IgD-negative memory B cell (primary cell): ENCODE results near the gene SLC25A1. TPM values are rescaled to one million over a fixed set of nuclear protein-coding genes. Genes with fewer than 3 reads are reported as not detected.

Experiments used
- H3K27ac Mint-ChIP-seq, 3 donors: one replicate each; pipeline ENCODE4 v1.8.0; 2020 to 2022; ENCODE audit warnings: mild to moderate bottlenecking in 3 of 3, mixed read lengths in 3 of 3, moderate library complexity in 1 of 3
- H3K27me3 Mint-ChIP-seq: one replicate; pipeline ENCODE4 v1.8.0; 2021; ENCODE audit warnings: mixed read lengths
- H3K36me3 Mint-ChIP-seq: one replicate; pipeline ENCODE4 v1.8.0; 2020; ENCODE audit warnings: mild to moderate bottlenecking, mixed read lengths
- H3K4me1 Mint-ChIP-seq, 3 donors: one replicate each; pipeline ENCODE4 v1.8.0; 2020 to 2022; ENCODE audit warnings: mixed read lengths in 3 of 3, mild to moderate bottlenecking in 1 of 3
- H3K4me3 Mint-ChIP-seq, 4 donors: one replicate each; pipeline ENCODE4 v1.8.0; 2020 to 2022; ENCODE audit warnings: mild to moderate bottlenecking in 4 of 4, mixed read lengths in 4 of 4, moderate library complexity in 3 of 4
- H3K9me3 Mint-ChIP-seq, 3 donors: one replicate each; pipeline ENCODE4 v1.8.0; 2020 to 2021; ENCODE audit warnings: mixed read lengths in 3 of 3, mild to moderate bottlenecking in 1 of 3
- polyA plus RNA-seq: library from polyadenylated mRNA; unstranded; fragments of 300-500 nt; fragmentation: Illumina TruSeq; gene quantifications from one replicate; pipeline ENCODE4 v1.2.3, GENCODE V29; 2021

SLC25A1 gene
- 113 TPM for polyA plus RNA-seq

- Mint-ChIP-seq H3K27ac (peak within 1 kb of the TSS; percentile 64 to 98 (median 74)), H3K4me3 (peak within 1 kb of the TSS; percentile 82 to 100 (median 95)), H3K4me1 (peaks cover 15 to 22% (median 20%) of the 10 kb centered on the region in 3 donors), H3K27me3 (peaks cover 2% of the 10 kb centered on the region), H3K9me3 (no peaks in the 10 kb centered on the region), H3K36me3 (no peaks in the 10 kb centered on the region)
Measured at GRCh38 chr22:19178657-19179496, at the start of gene SLC25A1. TSS of gene SLC25A1 (minus strand) at chr22:19178736. CDS start at chr22:19178673, 63 bp downstream.

GRCh38 chr22:19228179-19228578 lies 49.6 kb upstream of the SLC25A1 start:
- no peaks in the 10 kb centered on the region for H3K4me1 Mint-ChIP-seq

GRCh38 chr22:19226428-19226827 lies 47.9 kb upstream of the SLC25A1 start:
- Mint-ChIP-seq H3K9me3 (no peaks in the 10 kb centered on the region), H3K27me3 (peaks cover 1% of the 10 kb centered on the region), H3K4me3 (no peak overlapping the region), H3K27ac (no peak overlapping the region), H3K36me3 (peaks cover 6% of the 10 kb centered on the region), H3K4me1 (no peaks in the 10 kb centered on the region)

More at GRCh38 chr22:19228179-19228578, 49.6 kb upstream of the SLC25A1 start:
- peaks cover 1% of the 10 kb centered on the region for H3K27me3 Mint-ChIP-seq
- no peak overlapping the region for H3K4me3 Mint-ChIP-seq
- H3K27ac Mint-ChIP-seq: no peak overlapping the region
- H3K9me3 Mint-ChIP-seq: no peaks in the 10 kb centered on the region
- peaks cover 9% of the 10 kb centered on the region for H3K36me3 Mint-ChIP-seq

GRCh38 chr22:19225560-19225959 lies 47.0 kb upstream of the SLC25A1 start:
- H3K4me3 Mint-ChIP-seq: no peak overlapping the region
- peaks cover 1% of the 10 kb centered on the region for H3K27me3 Mint-ChIP-seq
- peaks cover 6% of the 10 kb centered on the region for H3K36me3 Mint-ChIP-seq
- no peaks in the 10 kb centered on the region for H3K9me3 Mint-ChIP-seq
- no peak overlapping the region for H3K27ac Mint-ChIP-seq
- H3K4me1 Mint-ChIP-seq: no peaks in the 10 kb centered on the region

- Mint-ChIP-seq H3K9me3 (no peaks in the 10 kb centered on the region), H3K27ac (no peak overlapping the region), H3K4me3 (no peak overlapping the region), H3K4me1 (no peaks in the 10 kb centered on the region), H3K36me3 (peaks cover 3% of the 10 kb centered on the region), H3K27me3 (no peaks in the 10 kb centered on the region)
Measured at GRCh38 chr22:19224985-19225384, 46.4 kb upstream of the SLC25A1 start.

- Mint-ChIP-seq H3K27ac (no peak overlapping the region), H3K4me1 (no peaks in the 10 kb centered on the region), H3K9me3 (no peaks in the 10 kb centered on the region), H3K36me3 (peaks cover 3% of the 10 kb centered on the region), H3K4me3 (no peak overlapping the region), H3K27me3 (no peaks in the 10 kb centered on the region)
Measured at GRCh38 chr22:19224557-19224956, 46.0 kb upstream of the SLC25A1 start.

GRCh38 chr22:19223617-19224016 lies 45.1 kb upstream of the SLC25A1 start:
- Mint-ChIP-seq H3K4me1 (no peaks in the 10 kb centered on the region), H3K9me3 (no peaks in the 10 kb centered on the region), H3K27me3 (no peaks in the 10 kb centered on the region), H3K4me3 (no peak overlapping the region), H3K27ac (no peak overlapping the region), H3K36me3 (no peaks in the 10 kb centered on the region)

- Mint-ChIP-seq H3K9me3 (no peaks in the 10 kb centered on the region), H3K4me3 (no peak overlapping the region), H3K4me1 (peaks cover 0 to under 1% (median 0%) of the 10 kb centered on the region in 3 donors), H3K27ac (no peak overlapping the region), H3K27me3 (no peaks in the 10 kb centered on the region), H3K36me3 (no peaks in the 10 kb centered on the region)
Measured at GRCh38 chr22:19223110-19223509, 44.6 kb upstream of the SLC25A1 start.

- Mint-ChIP-seq H3K9me3 (no peaks in the 10 kb centered on the region), H3K4me1 (peaks cover 0 to 3% (median 2%) of the 10 kb centered on the region in 3 donors), H3K4me3 (no peak overlapping the region), H3K27ac (no peak overlapping the region), H3K27me3 (no peaks in the 10 kb centered on the region), H3K36me3 (no peaks in the 10 kb centered on the region)
Measured at GRCh38 chr22:19222242-19223005, 43.9 kb upstream of the SLC25A1 start.

- no peak overlapping the region for H3K27ac Mint-ChIP-seq
- H3K9me3 Mint-ChIP-seq: no peaks in the 10 kb centered on the region
- H3K4me1 Mint-ChIP-seq: peaks cover 0 to 3% (median 2%) of the 10 kb centered on the region in 3 donors
- H3K36me3 Mint-ChIP-seq: no peaks in the 10 kb centered on the region
- no peak overlapping the region for H3K4me3 Mint-ChIP-seq
- H3K27me3 Mint-ChIP-seq: no peaks in the 10 kb centered on the region
Measured at GRCh38 chr22:19220867-19221266, 42.3 kb upstream of the SLC25A1 start.

- H3K27me3 Mint-ChIP-seq: peaks cover 7% of the 10 kb centered on the region
- no peak overlapping the region for H3K27ac Mint-ChIP-seq
- H3K36me3 Mint-ChIP-seq: no peaks in the 10 kb centered on the region
- H3K4me1 Mint-ChIP-seq: peaks cover 0 to 3% (median 2%) of the 10 kb centered on the region in 3 donors
- no peaks in the 10 kb centered on the region for H3K9me3 Mint-ChIP-seq
- no peak overlapping the region for H3K4me3 Mint-ChIP-seq
Measured at GRCh38 chr22:19218541-19219233, 40.2 kb upstream of the SLC25A1 start.

- H3K36me3 Mint-ChIP-seq: no peaks in the 10 kb centered on the region
- H3K9me3 Mint-ChIP-seq: no peaks in the 10 kb centered on the region
- H3K4me3 Mint-ChIP-seq: no peak overlapping the region
- H3K27me3 Mint-ChIP-seq: peaks cover 10% of the 10 kb centered on the region
- H3K27ac Mint-ChIP-seq: no peak overlapping the region
- peaks cover 0 to 12% (median 10%) of the 10 kb centered on the region in 3 donors for H3K4me1 Mint-ChIP-seq
Measured at GRCh38 chr22:19216579-19216978, 38.0 kb upstream of the SLC25A1 start.

GRCh38 chr22:19215360-19215759 lies 36.8 kb upstream of the SLC25A1 start:
- H3K4me1 Mint-ChIP-seq: peaks cover 0 to 12% (median 10%) of the 10 kb centered on the region in 3 donors
- H3K36me3 Mint-ChIP-seq: no peaks in the 10 kb centered on the region
- H3K27ac Mint-ChIP-seq: no peak overlapping the region
- no peak overlapping the region for H3K4me3 Mint-ChIP-seq
- peaks cover 10% of the 10 kb centered on the region for H3K27me3 Mint-ChIP-seq
- no peaks in the 10 kb centered on the region for H3K9me3 Mint-ChIP-seq

- Mint-ChIP-seq H3K4me3 (no peak overlapping the region), H3K27ac (no peak overlapping the region), H3K4me1 (peaks cover 0 to 12% (median 10%) of the 10 kb centered on the region in 3 donors), H3K9me3 (peaks cover 0 to 2% (median 0%) of the 10 kb centered on the region in 3 donors), H3K36me3 (no peaks in the 10 kb centered on the region), H3K27me3 (peaks cover 18% of the 10 kb centered on the region)
Measured at GRCh38 chr22:19214078-19214473, 35.5 kb upstream of the SLC25A1 start.
